NCI-H1105 treated with DMSO at 0.1 percent for 48 hours (cell line): Measurements from ENCODE around the gene CYP4A11.
"Not testable (repeated sequence)": the region's sequence is repeated elsewhere in the genome, so short reads cannot be mapped to it uniquely, and the experiment has no call there.

Experiments used
- DNase-seq: peaks from one replicate; lab custom pipeline; 2025; lab: John Stamatoyannopoulos, UW

CYP4A11 gene

GRCh38 chr1:46941135-46941694 lies at the start of gene CYP4A11:
TSS of gene CYP4A11 (minus strand) at chr1:46941476. CDS start at chr1:46941433, 43 bp downstream.
- no peak for DNase-seq

GRCh38 chr1:46990541-46990940 lies 49.3 kb upstream of the CYP4A11 start:
- DNase-seq: not testable (repeated sequence)

- DNase-seq: no peak
Observed at GRCh38 chr1:46983830-46984586, 42.7 kb upstream of the CYP4A11 start.

- no peak for DNase-seq
Observed at GRCh38 chr1:46983166-46983829, 42.0 kb upstream of the CYP4A11 start.

GRCh38 chr1:46969014-46969619 lies 27.8 kb upstream of the CYP4A11 start:
- no peak for DNase-seq

- DNase-seq: not testable (repeated sequence)
Observed at GRCh38 chr1:46962272-46962671, 21.0 kb upstream of the CYP4A11 start.

- DNase-seq: no peak
Observed at GRCh38 chr1:46961066-46961758, 19.9 kb upstream of the CYP4A11 start.

GRCh38 chr1:46960250-46960649 lies 19.0 kb upstream of the CYP4A11 start:
- no peak for DNase-seq

- DNase-seq: not testable (repeated sequence)
Observed at GRCh38 chr1:46955116-46955515, 13.8 kb upstream of the CYP4A11 start.

GRCh38 chr1:46953847-46954246 lies 12.6 kb upstream of the CYP4A11 start:
- not testable (repeated sequence) for DNase-seq

- not testable (repeated sequence) for DNase-seq
Observed at GRCh38 chr1:46949417-46949666, 8.1 kb upstream of the CYP4A11 start.

- no peak for DNase-seq
Observed at GRCh38 chr1:46948629-46949416, 7.5 kb upstream of the CYP4A11 start.

- DNase-seq: not testable (repeated sequence)
Observed at GRCh38 chr1:46947706-46948105, 6.4 kb upstream of the CYP4A11 start.

GRCh38 chr1:46942086-46942485 lies 810 bp upstream of the CYP4A11 start:
- no peak for DNase-seq

- DNase-seq: no peak
Observed at GRCh38 chr1:46940307-46940706, 969 bp downstream of the CYP4A11 start.

GRCh38 chr1:46937270-46937669 lies 4.0 kb downstream of the CYP4A11 start:
- DNase-seq: no peak

GRCh38 chr1:46936788-46937187 lies 4.5 kb downstream of the CYP4A11 start:
- DNase-seq: no peak

- not testable (repeated sequence) for DNase-seq
Observed at GRCh38 chr1:46934852-46935251, 6.4 kb downstream of the CYP4A11 start.

GRCh38 chr1:46932020-46932419 lies 9.3 kb downstream of the CYP4A11 start:
- DNase-seq: not testable (repeated sequence)

GRCh38 chr1:46931151-46931550 lies 10.1 kb downstream of the CYP4A11 start:
- no peak for DNase-seq

GRCh38 chr1:46927249-46927835 lies 13.9 kb downstream of the CYP4A11 start:
- no peak for DNase-seq
